LNCaP clone FGC (cell line): ENCODE data around the gene MAP7.
A peak's percentile ranks its signal among the peaks of the same experiment; 100 is the strongest.
"Not testable (repeated sequence)": the region's sequence is repeated elsewhere in the genome, so short reads cannot be mapped to it uniquely, and the experiment has no call there.

Experiments used
- DNase-seq: peaks from one replicate; pipeline ENCODE4 v3.0.0-alpha.2; 2011; ENCODE audit warnings: low read depth
- H3K4me3 ChIP-seq: 2 replicates; pipeline ENCODE4 v1.5.1; 2011; ENCODE audit warnings: mild to moderate bottlenecking, low read depth, low read length, control low read depth
- CTCF ChIP-seq: IDR thresholded peaks from 2 replicates; pipeline ENCODE4 v1.5.1; 2012; ENCODE audit warnings: mild to moderate bottlenecking; ENCODE audit not compliant: control insufficient read depth, insufficient read depth; ENCODE audit errors: extremely low read depth

MAP7 gene

GRCh38 chr6:136591617-136592016 is 41.4 kb upstream of the MAP7 start:
- DNase-seq = no peak
- H3K4me3 ChIP-seq = no peak overlapping the region
- no peak for TF ChIP-seq CTCF

GRCh38 chr6:136590846-136591245 is 40.6 kb upstream of the MAP7 start:
- not testable (repeated sequence) for DNase-seq, H3K4me3 ChIP-seq

- DNase-seq = no peak
- no peak for TF ChIP-seq CTCF
- no peak overlapping the region for H3K4me3 ChIP-seq
These were observed 37.3 kb upstream of the MAP7 start for GRCh38 chr6:136587527-136587926.

GRCh38 chr6:136586295-136586694 is 36.1 kb upstream of the MAP7 start:
- no peak for DNase-seq
- no peak for TF ChIP-seq CTCF
- no peak overlapping the region for H3K4me3 ChIP-seq

GRCh38 chr6:136585523-136585922 is 35.3 kb upstream of the MAP7 start:
- H3K4me3 ChIP-seq, DNase-seq: not testable (repeated sequence)

GRCh38 chr6:136584290-136584689 is 34.1 kb upstream of the MAP7 start:
- DNase-seq = not testable (repeated sequence)

GRCh38 chr6:136582711-136583471 is 32.7 kb upstream of the MAP7 start:
- peak; percentile 44 for TF ChIP-seq CTCF
- no peak overlapping the region for H3K4me3 ChIP-seq
- DNase-seq = peak; percentile 53

More at GRCh38 chr6:136584290-136584689, 34.1 kb upstream of the MAP7 start:
- H3K4me3 ChIP-seq = not testable (repeated sequence)

- DNase-seq = no peak
- no peak for TF ChIP-seq CTCF
- no peak overlapping the region for H3K4me3 ChIP-seq
These were observed 29.6 kb upstream of the MAP7 start for GRCh38 chr6:136579800-136580199.

GRCh38 chr6:136576821-136577220 is 26.6 kb upstream of the MAP7 start:
- no peak for TF ChIP-seq CTCF
- DNase-seq = no peak
- H3K4me3 ChIP-seq = no peak overlapping the region
